GM10266 (cell line): ENCODE measurements around the gene HNRNPR.

Source experiments
- DNase-seq: peaks from one replicate; pipeline ENCODE4 v3.0.0; 2012; ENCODE audit errors: extremely low spot score
- CTCF ChIP-seq: IDR thresholded peaks from 2 replicates; pipeline ENCODE4 v1.5.1; 2012; ENCODE audit warnings: mild to moderate bottlenecking, low read depth; ENCODE audit not compliant: control insufficient read depth, insufficient read depth; ENCODE audit errors: missing control alignments

The HNRNPR gene

GRCh38 chr1:23354245-23354644 lies 10.2 kb upstream of the HNRNPR start:
- TF ChIP-seq CTCF, result no peak
- DNase-seq, result no peak

- TF ChIP-seq CTCF, result no peak
- DNase-seq, result no peak
These were observed 8.1 kb upstream of the HNRNPR start for GRCh38 chr1:23352096-23352695.

- no peak for DNase-seq
These were observed 1.8 kb upstream of the HNRNPR start for GRCh38 chr1:23345920-23346319.

GRCh38 chr1:23344987-23345472 lies 946 bp upstream of the HNRNPR start:
- DNase-seq, result no peak
- TF ChIP-seq CTCF, result no peak

More at GRCh38 chr1:23345920-23346319, 1.8 kb upstream of the HNRNPR start:
- no peak for TF ChIP-seq CTCF

GRCh38 chr1:23343221-23344110 lies 618 bp downstream of the HNRNPR start:
- no peak for TF ChIP-seq CTCF
- peak; percentile 35 for DNase-seq

GRCh38 chr1:23341931-23342692 lies 2.0 kb downstream of the HNRNPR start:
- TF ChIP-seq CTCF, result no peak
- DNase-seq, result no peak
